ENCODE results near the gene COL5A2. TPM values are rescaled to one million over a fixed set of nuclear protein-coding genes. Genes with fewer than 3 reads are reported as not detected.
A peak's percentile ranks its signal among the peaks of the same experiment; 100 is the strongest.

The COL5A2 gene
- total RNA-seq, 2 donors from 2014 or later = 10.4 to 24.6 TPM

DNA sequence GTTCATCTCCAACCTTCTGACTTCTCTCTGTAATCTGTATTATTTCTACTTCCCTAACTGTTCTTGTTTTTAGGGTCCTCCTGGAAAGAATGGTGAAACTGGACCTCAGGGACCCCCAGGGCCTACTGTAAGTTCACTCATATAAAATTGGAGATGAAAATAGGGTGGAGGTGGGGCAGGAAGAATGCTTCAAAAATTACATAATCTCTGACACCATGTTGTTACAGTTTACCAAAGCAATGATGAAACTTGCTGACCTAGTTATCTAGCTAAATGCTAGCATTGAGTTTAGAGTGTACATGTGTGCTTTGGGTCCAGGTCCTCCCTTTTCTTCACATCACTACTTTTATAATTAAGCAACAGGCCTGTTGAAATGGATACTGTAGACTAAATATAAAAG is 182.3 kb downstream of the COL5A2 start:
- Histone ChIP-seq H3K4me3 (no peak overlapping the region), H3K9me3 (no peaks in the 10 kb centered on the region), H3K4me1 (no peaks in the 10 kb centered on the region), H3K9ac (ENCODE audit: low read depth in 2 of 2, low read length in 2 of 2) (no peak overlapping the region), H3K36me3 (no peaks in the 10 kb centered on the region), H3K27ac (no peak overlapping the region), H3K27me3 (no peaks in the 10 kb centered on the region)
- intact Hi-C loops (cut with DNase I) = no loop called here
- DNase-seq = no peak
- TF ChIP-seq, protein P1, sequence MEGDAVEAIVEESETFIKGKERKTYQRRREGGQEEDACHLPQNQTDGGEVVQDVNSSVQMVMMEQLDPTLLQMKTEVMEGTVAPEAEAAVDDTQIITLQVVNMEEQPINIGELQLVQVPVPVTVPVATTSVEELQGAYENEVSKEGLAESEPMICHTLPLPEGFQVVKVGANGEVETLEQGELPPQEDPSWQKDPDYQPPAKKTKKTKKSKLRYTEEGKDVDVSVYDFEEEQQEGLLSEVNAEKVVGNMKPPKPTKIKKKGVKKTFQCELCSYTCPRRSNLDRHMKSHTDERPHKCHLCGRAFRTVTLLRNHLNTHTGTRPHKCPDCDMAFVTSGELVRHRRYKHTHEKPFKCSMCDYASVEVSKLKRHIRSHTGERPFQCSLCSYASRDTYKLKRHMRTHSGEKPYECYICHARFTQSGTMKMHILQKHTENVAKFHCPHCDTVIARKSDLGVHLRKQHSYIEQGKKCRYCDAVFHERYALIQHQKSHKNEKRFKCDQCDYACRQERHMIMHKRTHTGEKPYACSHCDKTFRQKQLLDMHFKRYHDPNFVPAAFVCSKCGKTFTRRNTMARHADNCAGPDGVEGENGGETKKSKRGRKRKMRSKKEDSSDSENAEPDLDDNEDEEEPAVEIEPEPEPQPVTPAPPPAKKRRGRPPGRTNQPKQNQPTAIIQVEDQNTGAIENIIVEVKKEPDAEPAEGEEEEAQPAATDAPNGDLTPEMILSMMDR (IDR thresholded peaks at IDR 0.05) = no peak

DNA sequence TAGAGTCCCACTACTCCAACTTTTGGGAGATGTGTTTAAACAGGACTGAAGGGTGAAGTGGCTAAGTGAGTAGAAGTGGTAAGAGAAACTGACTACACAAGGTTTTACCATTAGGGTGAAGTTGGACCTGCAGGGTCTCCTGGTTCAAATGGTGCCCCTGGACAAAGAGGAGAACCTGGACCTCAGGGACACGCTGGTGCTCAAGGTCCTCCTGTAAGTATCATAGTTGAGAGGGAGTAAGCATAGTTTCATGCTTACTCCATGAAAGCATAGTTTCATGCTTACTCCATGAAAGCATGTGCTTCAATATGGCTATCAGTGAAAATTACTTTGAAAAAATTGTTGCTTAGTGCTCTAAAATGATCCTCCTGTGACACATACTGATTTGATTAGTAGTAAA is 186.3 kb downstream of the COL5A2 start:
- Histone ChIP-seq H3K9me3 (no peaks in the 10 kb centered on the region), H3K36me3 (no peaks in the 10 kb centered on the region), H3K9ac (ENCODE audit: low read depth in 2 of 2, low read length in 2 of 2) (no peak overlapping the region), H3K4me1 (no peaks in the 10 kb centered on the region), H3K4me3 (no peak overlapping the region), H3K27ac (no peak overlapping the region), H3K27me3 (no peaks in the 10 kb centered on the region)
- intact Hi-C loops (cut with DNase I) = no loop called here
- TF ChIP-seq, protein P1 (IDR thresholded peaks at IDR 0.05) = no peak
- no peak for DNase-seq

DNA sequence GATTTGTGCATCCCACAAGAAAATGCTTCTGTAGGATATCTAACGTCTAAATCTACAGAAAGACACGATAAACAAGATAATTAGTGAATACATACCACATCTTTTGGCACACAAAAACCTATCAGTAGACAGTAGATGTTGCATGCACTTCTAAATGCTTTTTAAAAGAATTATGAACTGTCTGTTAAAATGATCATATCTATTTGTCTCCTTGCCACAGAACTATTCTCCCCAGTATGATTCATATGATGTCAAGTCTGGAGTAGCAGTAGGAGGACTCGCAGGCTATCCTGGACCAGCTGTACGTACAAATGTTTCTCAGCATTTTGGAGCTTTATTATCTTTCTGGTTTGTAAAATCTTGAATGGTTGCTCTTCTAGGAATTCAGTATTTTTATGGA is 192.7 kb downstream of the COL5A2 start:
- Histone ChIP-seq H3K4me3 (no peak overlapping the region), H3K4me1 (no peaks in the 10 kb centered on the region), H3K9ac (ENCODE audit: low read depth in 2 of 2, low read length in 2 of 2) (no peak overlapping the region), H3K27ac (no peak overlapping the region), H3K27me3 (no peaks in the 10 kb centered on the region), H3K9me3 (no peaks in the 10 kb centered on the region), H3K36me3 (no peaks in the 10 kb centered on the region)
- DNase-seq = no peak
- TF ChIP-seq, protein P1 (IDR thresholded peaks at IDR 0.05) = no peak
- intact Hi-C loops (cut with DNase I) = no loop called here

GRCh38 chr2:188984680-188985079 is 194.9 kb downstream of the COL5A2 start:
- H3K9me3 ChIP-seq = no peaks in the 10 kb centered on the region
- no peaks in the 10 kb centered on the region for H3K27me3 ChIP-seq
- TF ChIP-seq, protein P1 (IDR thresholded peaks at IDR 0.05) = no peak
- H3K9ac ChIP-seq (ENCODE audit: low read depth in 2 of 2, low read length in 2 of 2) = no peak overlapping the region
- H3K36me3 ChIP-seq = no peaks in the 10 kb centered on the region
- H3K4me3 ChIP-seq = no peak overlapping the region
- no peak for DNase-seq
- peak overlapping the region; percentile 21 for H3K27ac ChIP-seq
- no peaks in the 10 kb centered on the region for H3K4me1 ChIP-seq
- intact Hi-C loops (cut with DNase I) = no loop called here

- no peak for DNase-seq
- intact Hi-C loops (cut with DNase I) = no loop called here
- Histone ChIP-seq H3K36me3 (no peaks in the 10 kb centered on the region), H3K9ac (ENCODE audit: low read depth in 2 of 2, low read length in 2 of 2) (no peak overlapping the region), H3K9me3 (no peaks in the 10 kb centered on the region), H3K4me1 (no peaks in the 10 kb centered on the region), H3K4me3 (no peak overlapping the region), H3K27me3 (no peaks in the 10 kb centered on the region), H3K27ac (no peak overlapping the region)
- TF ChIP-seq, protein P1 (IDR thresholded peaks at IDR 0.05) = no peak
Measured at GRCh38 chr2:188984065-188984491, 195.5 kb downstream of the COL5A2 start.
